Measurements from ENCODE around the gene PRRG1. TPM values are rescaled to one million over a fixed set of nuclear protein-coding genes. Genes with fewer than 3 reads are reported as not detected.
A peak's percentile ranks its signal among the peaks of the same experiment; 100 is the strongest.

Gene PRRG1
- total and polyA plus RNA-seq, 12 donors = 3.0 to 15.9 (median 10.7) TPM

DNA sequence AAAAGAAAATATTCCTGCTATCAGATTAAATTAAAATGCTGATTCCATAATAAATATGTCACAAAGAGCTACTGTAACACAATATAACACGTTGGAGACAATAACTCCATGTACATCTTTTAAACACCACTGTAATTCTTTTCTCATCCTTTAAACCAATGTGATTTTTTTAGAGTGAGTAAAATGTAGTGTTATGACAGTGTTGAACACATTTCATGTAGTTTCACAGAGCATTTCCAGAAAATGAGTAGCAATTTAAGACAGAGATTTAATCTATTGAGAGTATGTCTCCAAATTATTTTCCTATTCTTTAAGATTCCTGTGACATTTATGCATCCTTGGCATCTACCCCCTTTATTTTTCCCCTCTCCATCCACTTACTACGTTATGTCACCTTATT is 17.1 kb upstream of the PRRG1 start:
- no peak overlapping the region for H3K4me3 ChIP-seq
- TF ChIP-seq CTCF (IDR thresholded peaks at IDR 0.05) = no peak
- 65 to 69% methylated on average over 2 of the region's 2 CpGs for WGBS, 2 donors
- no peak overlapping the region for H3K27ac ChIP-seq
- no peaks in the 10 kb centered on the region for H3K9me3 ChIP-seq
- H3K27me3 ChIP-seq = peaks cover 0 to 42% (median 0%) of the 10 kb centered on the region in 7 donors
- intact Hi-C loops (cut with DNase I) = no loop called here
- H3K4me1 ChIP-seq = peaks cover 0 to 16% (median 0%) of the 10 kb centered on the region in 9 donors
- ATAC-seq (no peak), DNase-seq (no peak)
- H3K36me3 ChIP-seq = no peaks in the 10 kb centered on the region

- Histone ChIP-seq H3K27me3 (peaks cover 0 to 43% (median 0%) of the 10 kb centered on the region in 7 donors), H3K27ac (no peak overlapping the region), H3K4me3 (no peak overlapping the region), H3K4me1 (peaks cover 0 to 16% (median 0%) of the 10 kb centered on the region in 9 donors), H3K9me3 (no peaks in the 10 kb centered on the region), H3K36me3 (no peaks in the 10 kb centered on the region)
- DNase-seq (no peak), ATAC-seq (no peak)
- no peak for TF ChIP-seq CTCF (IDR thresholded peaks at IDR 0.05)
- intact Hi-C loops (cut with DNase I) = no loop called here
- WGBS, 2 donors = 75 to 77% methylated on average over 8 of the region's 8 CpGs
These were observed 16.0 kb upstream of the PRRG1 start for GRCh38 chrX:37332987-37333658.

DNA sequence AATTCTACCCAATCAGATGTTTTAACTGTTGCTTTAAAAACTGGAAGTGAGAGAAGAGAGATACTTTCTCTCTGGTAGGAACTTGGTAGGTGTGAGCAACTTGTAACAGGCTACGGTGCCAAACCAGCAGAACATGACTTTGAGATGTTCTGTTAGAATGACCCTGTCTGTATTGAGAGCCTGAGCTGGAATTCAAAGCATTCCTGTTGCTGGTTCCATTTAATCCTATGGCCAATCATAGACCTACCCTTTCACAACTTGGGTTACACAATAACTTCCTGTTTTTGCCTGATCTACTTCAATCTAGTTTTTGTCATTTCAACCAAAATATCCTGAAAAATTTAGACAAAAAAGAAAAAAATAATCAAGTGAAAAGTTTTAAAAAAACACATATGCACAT is 1.7 kb upstream of the PRRG1 start:
- H3K9me3 ChIP-seq = no peaks in the 10 kb centered on the region
- ATAC-seq (peak in 1 of 8 donors; percentile 14), DNase-seq (no peak)
- no peak overlapping the region for H3K4me3 ChIP-seq
- H3K27me3 ChIP-seq = peaks cover 0 to 50% (median 0%) of the 10 kb centered on the region in 7 donors
- H3K36me3 ChIP-seq = no peaks in the 10 kb centered on the region
- intact Hi-C loops (cut with DNase I) = no loop called here
- peaks cover 0 to 17% (median 4%) of the 10 kb centered on the region in 9 donors for H3K4me1 ChIP-seq
- H3K27ac ChIP-seq = peak overlapping the region in 5 of 10 donors; percentile 9 to 87 (median 16)
- WGBS, 2 donors = 38 to 69% methylated on average over 1 of the region's 1 CpG
- TF ChIP-seq CTCF (IDR thresholded peaks at IDR 0.05) = no peak

GRCh38 chrX:37348231-37348970 is 763 bp upstream of the PRRG1 start:
- H3K4me1 ChIP-seq = peaks cover 0 to 19% (median 4%) of the 10 kb centered on the region in 9 donors
- H3K4me3 ChIP-seq = peak overlapping the region in 9 of 10 donors; percentile 40 to 78 (median 70)
- no peak for TF ChIP-seq CTCF (IDR thresholded peaks at IDR 0.05)
- H3K27me3 ChIP-seq = peaks cover 0 to 44% (median 0%) of the 10 kb centered on the region in 7 donors
- ATAC-seq = peak in 6 of 8 donors; percentile 11 to 33 (median 22)
- intact Hi-C loops (cut with DNase I) = loop anchor here in 1 of 10 donors (1.0 kb wide), 1 partner anchor 86 kb away; no protein-coding TSS in a partner anchor
- no peak for DNase-seq
- peak overlapping the region in 9 of 10 donors; percentile 71 to 90 (median 87) for H3K27ac ChIP-seq
- WGBS, 2 donors = 32 to 35% methylated on average over 11 of the region's 11 CpGs
- no peaks in the 10 kb centered on the region for H3K9me3 ChIP-seq
- H3K36me3 ChIP-seq = no peaks in the 10 kb centered on the region

Data from heart right ventricle (tissue), 16 donors.